BLaER1 (cell line): Measurements from ENCODE around the gene ARAP1.

Experiments used
- H3K27ac ChIP-seq: shearing (Covaris generic); formaldehyde crosslinking; 2 replicates; pipeline ENCODE4 v1.8.1; 2022
- H3K27me3 ChIP-seq: shearing (Covaris generic); formaldehyde crosslinking; 2 replicates; pipeline ENCODE4 v1.8.1; 2022
- H3K36me3 ChIP-seq: shearing (Covaris generic); formaldehyde crosslinking; 2 replicates; pipeline ENCODE4 v1.8.1; 2022
- H3K4me1 ChIP-seq: shearing (Covaris generic); formaldehyde crosslinking; 2 replicates; pipeline ENCODE4 v1.8.1; 2022
- H3K4me2 ChIP-seq: shearing (Covaris generic); formaldehyde crosslinking; 2 replicates; pipeline ENCODE4 v1.8.1; 2022
- H3K4me3 ChIP-seq: shearing (Covaris generic); formaldehyde crosslinking; 2 replicates; pipeline ENCODE4 v1.8.1; 2022
- H3K9ac ChIP-seq: shearing (Covaris generic); formaldehyde crosslinking; 2 replicates; pipeline ENCODE4 v1.8.1; 2022
- H3K9me3 ChIP-seq: shearing (Covaris generic); formaldehyde crosslinking; 2 replicates; pipeline ENCODE4 v1.8.1; 2022
- H4K20me1 ChIP-seq: shearing (Covaris generic); formaldehyde crosslinking; 2 replicates; pipeline ENCODE4 v1.8.1; 2022
- Cebpa-rat ChIP-seq: shearing (Covaris generic); IDR thresholded peaks from 2 replicates; pipeline ENCODE4 v1.8.1; 2022

ARAP1 gene

DNA sequence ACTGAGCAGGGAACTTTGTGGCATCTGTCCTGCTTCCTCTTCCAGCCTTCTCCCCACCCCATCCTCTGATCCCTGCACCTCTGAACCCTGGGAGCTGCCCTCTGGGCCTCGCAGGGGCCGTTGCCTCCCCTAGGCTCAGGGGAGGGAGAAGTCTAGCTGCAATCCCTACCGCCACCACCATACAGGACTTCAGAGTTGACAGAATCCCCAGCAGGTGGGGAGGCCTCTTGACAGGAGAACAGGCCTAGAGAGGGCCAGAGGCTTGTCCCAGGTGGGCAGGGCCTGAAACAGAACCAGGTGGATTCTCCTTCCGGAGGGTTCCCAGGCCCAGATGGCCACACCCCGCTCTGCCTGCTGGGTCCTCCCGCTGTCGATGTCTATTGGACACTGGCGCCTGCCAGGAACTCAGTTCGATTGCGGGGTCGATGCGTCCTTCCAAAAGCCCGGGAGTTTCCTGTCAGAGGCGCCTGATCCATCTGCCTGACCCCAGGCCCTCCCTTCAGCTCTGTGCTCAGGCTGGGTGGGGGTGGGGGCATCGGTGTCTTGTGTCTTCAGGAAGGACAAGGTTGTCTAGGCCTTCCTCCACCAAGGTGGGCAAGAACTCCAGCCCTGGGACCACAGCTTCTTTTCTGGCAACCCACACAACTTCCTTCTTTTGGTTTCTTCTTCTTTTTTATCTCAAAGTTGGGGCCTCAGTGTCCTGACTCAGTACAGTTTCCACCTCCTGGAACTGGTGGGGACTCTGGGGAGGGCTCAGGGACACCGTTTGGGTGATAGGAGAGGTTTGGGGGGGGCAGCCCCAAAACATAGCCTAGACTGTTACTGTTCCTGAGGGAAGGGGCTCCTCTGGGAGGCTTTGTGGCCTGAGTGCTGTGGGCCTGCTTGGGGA, 35.3 kb upstream of the ARAP1 start:
- Histone ChIP-seq H3K27ac (peak overlapping the region; percentile 72), H3K4me2 (peak overlapping the region; percentile 69), H3K4me3 (no peak overlapping the region), H3K27me3 (no peaks in the 10 kb centered on the region), H4K20me1 (no peaks in the 10 kb centered on the region), H3K9ac (peak overlapping the region; percentile 55), H3K36me3 (no peaks in the 10 kb centered on the region), H3K4me1 (peaks cover 47% of the 10 kb centered on the region), H3K9me3 (no peaks in the 10 kb centered on the region)
- no peak for TF ChIP-seq Cebpa-rat

DNA sequence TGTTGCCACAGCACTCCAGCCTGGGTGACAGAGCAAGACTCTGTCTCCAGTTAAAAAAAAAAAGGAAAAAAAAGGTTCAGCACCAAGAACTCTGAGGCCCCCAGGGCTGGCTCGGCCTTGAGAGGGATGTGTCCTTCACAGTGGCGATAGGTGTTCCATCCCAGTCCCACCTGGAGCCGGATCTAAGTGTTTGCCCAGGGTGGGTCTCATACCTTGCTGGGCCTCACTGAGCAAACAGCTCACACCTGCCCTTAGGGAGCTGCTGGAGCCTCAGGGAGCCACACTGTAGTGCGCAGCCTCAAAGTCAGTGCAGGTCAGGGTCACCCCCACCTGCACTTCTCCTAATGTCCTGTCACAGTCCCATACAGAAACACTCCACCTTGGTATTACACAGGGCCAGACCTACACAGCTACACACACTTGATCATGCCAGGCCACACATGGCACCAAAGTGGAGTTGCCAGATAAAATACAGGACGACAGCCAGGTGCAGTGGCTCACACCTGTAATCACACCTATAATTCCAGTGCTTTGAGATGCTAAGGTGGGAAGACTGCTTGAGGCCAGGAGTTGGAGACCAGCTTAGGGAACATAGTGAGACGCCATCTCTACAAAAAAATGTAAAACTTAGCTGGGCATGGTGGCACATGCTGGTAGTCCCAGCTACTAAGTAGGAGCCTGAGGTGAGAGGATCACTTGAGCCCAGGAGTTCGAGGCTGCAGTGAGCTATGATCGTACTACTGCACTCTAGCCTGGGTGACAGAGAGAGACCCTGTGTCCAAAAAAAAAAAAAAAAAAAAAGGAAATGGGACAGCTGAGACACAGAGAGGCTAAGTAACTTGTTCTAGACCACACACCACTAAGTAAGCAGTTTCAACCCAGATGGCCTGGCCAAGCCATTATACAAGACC, 34.4 kb upstream of the ARAP1 start:
- peak overlapping the region; percentile 69 for H3K4me2 ChIP-seq
- TF ChIP-seq Cebpa-rat = no peak
- no peaks in the 10 kb centered on the region for H3K9me3 ChIP-seq
- peak overlapping the region; percentile 72; the same call in 1 of the 2 replicates for H3K27ac ChIP-seq
- 0 out of 2 replicates have a peak overlapping the region, but pooled peaks have one; percentile 55 for H3K9ac ChIP-seq
- H4K20me1 ChIP-seq = no peaks in the 10 kb centered on the region
- peaks cover 49% of the 10 kb centered on the region for H3K4me1 ChIP-seq
- H3K4me3 ChIP-seq = no peak overlapping the region
- H3K27me3 ChIP-seq = no peaks in the 10 kb centered on the region
- H3K36me3 ChIP-seq = no peaks in the 10 kb centered on the region

DNA sequence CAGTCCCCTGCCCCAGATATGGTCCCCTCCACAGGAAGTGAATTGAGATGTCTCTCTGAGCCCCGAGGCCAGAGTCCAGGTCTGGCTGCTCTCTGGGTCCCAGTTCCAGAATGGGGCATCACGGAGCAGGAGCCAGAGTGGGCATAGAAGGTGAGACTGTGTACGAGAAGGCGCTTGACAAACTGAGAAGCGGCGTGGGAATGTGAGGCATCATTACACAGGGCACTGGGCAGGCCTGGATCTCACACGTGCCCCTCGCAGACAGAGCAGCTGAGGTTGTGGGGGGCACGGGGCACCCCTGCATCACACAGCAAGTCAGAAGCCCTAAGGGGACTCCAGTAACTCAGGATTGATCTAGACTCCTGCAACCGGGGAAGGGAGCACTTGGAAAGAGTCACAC, 32.5 kb upstream of the ARAP1 start:
- Histone ChIP-seq H3K4me2 (no peak overlapping the region), H3K4me1 (peaks cover 47% of the 10 kb centered on the region), H3K9me3 (no peaks in the 10 kb centered on the region)

DNA sequence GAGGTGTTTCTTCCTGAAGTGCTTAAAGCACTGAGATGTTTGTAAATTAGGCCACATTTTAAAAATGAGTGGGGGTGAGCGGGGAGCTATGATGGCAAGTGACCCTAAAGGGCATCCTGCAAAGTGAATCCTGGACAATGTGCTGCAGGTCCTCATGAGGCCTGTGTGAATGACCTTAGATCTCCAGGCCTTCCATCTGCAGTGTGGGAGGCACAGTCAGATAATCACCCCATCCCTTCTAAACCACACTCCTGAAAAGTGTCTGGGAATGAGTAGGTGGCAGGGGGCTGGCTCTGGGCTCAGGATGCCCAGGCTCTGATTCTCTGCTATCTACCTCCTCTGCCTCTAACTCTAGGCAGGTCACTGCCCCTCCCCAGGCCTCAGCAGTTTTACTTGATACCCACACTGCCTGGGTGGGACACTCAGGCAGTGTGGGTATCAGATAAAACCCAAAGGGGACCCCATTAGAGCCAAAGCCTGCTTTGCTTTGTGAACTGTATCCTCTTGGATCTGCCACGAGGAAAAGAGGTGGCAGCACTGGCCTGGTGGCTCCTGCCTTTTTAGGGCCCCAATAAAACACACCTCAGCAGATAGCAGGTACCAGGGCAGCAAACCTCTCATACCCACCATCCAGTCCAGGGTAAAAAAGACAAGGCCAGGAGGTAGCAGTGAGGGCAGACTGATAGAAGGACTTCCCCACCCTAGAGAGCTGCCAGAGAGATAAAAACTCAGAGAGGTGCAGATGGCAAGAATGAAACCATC, 31.1 kb upstream of the ARAP1 start:
- peak overlapping the region; percentile 40; the same call in 1 of the 2 replicates for H3K9ac ChIP-seq
- peaks cover 18% of the 10 kb centered on the region for H4K20me1 ChIP-seq
- no peak overlapping the region for H3K4me2 ChIP-seq

More for the DNA sequence above, 32.5 kb upstream of the ARAP1 start:
- peaks cover 14% of the 10 kb centered on the region for H4K20me1 ChIP-seq
- no peak overlapping the region for H3K9ac ChIP-seq
- H3K4me3 ChIP-seq = no peak overlapping the region
- peaks cover 8% of the 10 kb centered on the region; the same call in 1 of the 2 replicates for H3K27me3 ChIP-seq
- no peak overlapping the region for H3K27ac ChIP-seq
- no peaks in the 10 kb centered on the region for H3K36me3 ChIP-seq
- TF ChIP-seq Cebpa-rat = no peak

DNA sequence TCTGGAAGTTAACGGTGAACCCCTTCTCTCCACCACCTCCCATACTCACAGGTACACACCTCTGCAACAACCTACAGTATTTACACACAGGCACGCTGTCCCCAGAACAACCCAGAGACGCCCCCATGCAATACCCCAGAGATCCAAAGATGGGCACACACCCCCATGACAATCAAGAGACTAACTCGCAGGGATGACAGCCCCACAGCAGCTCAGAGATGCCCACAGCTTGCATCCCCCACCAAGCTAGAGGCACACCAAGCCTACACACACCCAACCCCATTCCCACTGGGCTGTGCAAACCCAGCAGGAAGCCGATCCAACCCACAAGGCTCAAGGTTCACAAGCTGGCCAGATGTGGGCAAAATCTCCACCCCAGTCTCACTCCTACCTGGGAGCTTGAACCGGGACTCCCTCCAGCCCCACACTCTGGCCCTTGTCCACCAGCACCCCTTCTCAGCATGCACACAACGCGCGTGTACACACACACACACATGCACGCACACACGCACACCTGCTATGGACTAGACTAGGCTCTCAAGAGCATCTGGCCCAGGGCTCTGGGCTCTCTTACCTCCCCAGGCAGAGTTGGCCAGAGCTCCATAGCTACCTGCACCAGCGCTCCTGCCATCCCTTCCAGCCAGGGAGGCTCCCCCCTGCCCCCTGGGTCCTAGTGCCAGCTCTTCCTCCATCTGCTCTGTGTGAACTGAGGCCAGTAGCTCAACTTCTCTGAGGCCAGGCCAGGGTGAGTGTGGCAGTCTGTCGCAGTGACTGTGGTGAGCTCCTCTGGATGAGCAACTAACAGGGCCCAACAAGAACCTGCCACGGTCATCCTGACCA, 30.1 kb upstream of the ARAP1 start:
- Histone ChIP-seq H3K36me3 (no peaks in the 10 kb centered on the region), H3K4me3 (peak overlapping the region; percentile 70), H3K4me2 (peak overlapping the region; percentile 86), H3K9ac (no peak overlapping the region), H3K4me1 (peaks cover 38% of the 10 kb centered on the region), H3K27ac (no peak overlapping the region), H3K9me3 (no peaks in the 10 kb centered on the region), H4K20me1 (peaks cover 18% of the 10 kb centered on the region), H3K27me3 (peaks cover 8% of the 10 kb centered on the region; the same call in 1 of the 2 replicates)
- no peak for TF ChIP-seq Cebpa-rat

More for the DNA sequence above, 31.1 kb upstream of the ARAP1 start:
- Histone ChIP-seq H3K27ac (no peak overlapping the region), H3K36me3 (no peaks in the 10 kb centered on the region), H3K27me3 (peaks cover 8% of the 10 kb centered on the region; the same call in 1 of the 2 replicates), H3K4me3 (no peak overlapping the region), H3K9me3 (no peaks in the 10 kb centered on the region), H3K4me1 (peaks cover 41% of the 10 kb centered on the region)
- no peak for TF ChIP-seq Cebpa-rat

DNA sequence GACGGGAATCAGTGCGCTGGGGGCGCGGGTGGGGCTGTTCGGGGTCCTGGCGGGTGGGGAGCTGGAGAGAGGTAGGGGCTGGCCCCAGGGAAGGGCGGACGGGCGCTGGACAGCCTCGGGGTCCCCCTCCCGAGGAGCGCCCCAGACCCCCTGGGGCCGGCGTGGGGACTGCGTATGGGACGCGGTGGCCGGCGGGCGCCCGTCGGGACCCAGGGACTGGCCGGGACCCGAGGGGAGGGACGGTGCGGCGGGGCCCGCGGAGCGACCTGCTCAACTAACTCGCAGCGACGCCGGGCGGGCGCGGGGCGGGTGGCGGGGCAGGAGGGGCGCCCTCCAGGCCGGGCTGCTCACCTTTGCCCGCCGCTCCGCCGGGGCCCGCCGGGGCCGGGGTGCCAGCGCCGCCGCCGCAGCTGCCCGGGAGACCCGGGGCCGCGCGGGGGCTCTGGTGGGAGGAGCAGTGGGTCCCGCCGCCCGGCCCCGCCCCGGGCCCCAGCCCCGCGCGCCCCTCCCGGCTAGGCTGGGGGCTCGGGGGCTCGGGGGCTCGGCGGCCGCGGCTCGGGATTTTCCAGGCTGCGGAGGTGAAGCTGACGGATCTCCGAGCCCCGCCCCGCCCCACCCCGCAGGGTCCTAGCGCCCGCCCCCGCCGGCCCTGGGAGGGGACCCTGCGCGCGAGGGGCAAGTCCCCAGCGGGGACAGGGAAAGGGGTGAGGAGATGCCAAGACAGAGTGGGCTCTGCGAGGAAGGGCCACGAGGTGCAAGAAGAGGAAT, 29.3 kb upstream of the ARAP1 start:
- peaks cover 30% of the 10 kb centered on the region for H3K4me1 ChIP-seq
- peaks cover 8% of the 10 kb centered on the region; the same call in 1 of the 2 replicates for H3K27me3 ChIP-seq
- H3K36me3 ChIP-seq = no peaks in the 10 kb centered on the region
- H3K4me2 ChIP-seq = peak overlapping the region; percentile 86
- H3K9ac ChIP-seq = peak overlapping the region; percentile 73
- H3K4me3 ChIP-seq = peak overlapping the region; percentile 70
- no peak for TF ChIP-seq Cebpa-rat
- H3K27ac ChIP-seq = peak overlapping the region; percentile 30; the same call in 1 of the 2 replicates
- H3K9me3 ChIP-seq = no peaks in the 10 kb centered on the region
- H4K20me1 ChIP-seq = peaks cover 18% of the 10 kb centered on the region

DNA sequence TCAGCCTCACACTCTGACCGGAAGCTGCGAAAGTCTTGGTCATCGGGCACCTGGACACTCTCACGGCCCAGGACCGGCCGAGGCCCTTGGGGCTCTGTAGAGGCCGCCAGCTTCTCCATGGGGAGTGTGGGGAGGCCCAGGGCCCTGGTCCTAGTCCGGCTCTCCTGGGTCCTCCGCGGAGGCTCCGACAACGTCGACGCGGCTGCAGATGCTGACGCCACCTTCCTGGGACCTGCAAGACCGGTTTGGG, 28.8 kb upstream of the ARAP1 start:
- peak overlapping the region; percentile 30; the same call in 1 of the 2 replicates for H3K27ac ChIP-seq
- H4K20me1 ChIP-seq = peaks cover 18% of the 10 kb centered on the region
- H3K9ac ChIP-seq = peak overlapping the region; percentile 73; the same call in 1 of the 2 replicates
- no peak for TF ChIP-seq Cebpa-rat
- H3K4me3 ChIP-seq = peak overlapping the region; percentile 70
- peaks cover 26% of the 10 kb centered on the region for H3K4me1 ChIP-seq
- H3K9me3 ChIP-seq = no peaks in the 10 kb centered on the region
- peak overlapping the region; percentile 86 for H3K4me2 ChIP-seq
- H3K36me3 ChIP-seq = no peaks in the 10 kb centered on the region
- peaks cover 8% of the 10 kb centered on the region; the same call in 1 of the 2 replicates for H3K27me3 ChIP-seq
